GM18508 (cell line): Measurements from ENCODE around the gene PLCE1.
"Not testable (repeated sequence)": the region's sequence is repeated elsewhere in the genome, so short reads cannot be mapped to it uniquely, and the experiment has no call there.

Experiments used
- ATAC-seq: cut with Tn5 transposase; IDR thresholded peaks from one replicate; pipeline ENCODE4 v1.9.1; 2021; ENCODE audit warnings: moderate number of reproducible peaks; ENCODE audit not compliant: insufficient read depth, unreplicated experiment

Gene PLCE1

DNA sequence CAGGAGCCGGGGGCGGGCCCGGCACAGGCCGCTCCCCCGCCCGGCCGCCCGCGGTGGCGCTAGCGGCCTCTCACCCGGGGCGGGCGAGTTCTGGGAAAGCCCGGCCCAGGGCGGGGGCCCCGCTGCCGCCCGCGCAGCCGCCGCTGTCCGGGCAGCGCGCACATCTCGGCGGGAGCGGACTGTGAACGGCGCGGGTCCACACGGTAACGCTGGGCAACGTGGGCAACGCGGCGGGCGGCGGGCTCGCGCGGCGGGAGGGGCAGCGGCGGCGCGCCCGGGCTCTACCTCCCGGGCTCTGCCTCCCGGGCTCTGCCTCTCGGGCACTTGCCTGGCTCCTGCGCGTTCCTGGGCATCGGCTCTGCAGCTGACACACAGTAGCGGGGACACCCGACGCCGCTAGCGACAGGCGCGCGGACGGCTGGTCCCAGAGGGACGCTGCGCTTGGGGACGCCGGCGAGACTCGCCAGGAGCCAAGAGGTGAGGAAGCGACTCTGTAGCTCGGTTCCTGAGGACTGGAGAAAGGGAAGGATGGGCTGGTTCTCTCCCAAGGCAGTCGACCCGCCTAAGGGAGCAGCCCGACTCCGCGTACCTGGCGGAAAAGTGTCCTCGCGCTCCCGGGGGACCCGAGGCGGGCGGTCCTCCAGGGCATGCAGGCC is at the start of gene PLCE1:
Gene PLCE1 (plus strand): TSS at position 150 of the 656 bp plus-strand sequence. CDS start 37,116 bp downstream, outside the sequence.
- no peak for ATAC-seq

DNA sequence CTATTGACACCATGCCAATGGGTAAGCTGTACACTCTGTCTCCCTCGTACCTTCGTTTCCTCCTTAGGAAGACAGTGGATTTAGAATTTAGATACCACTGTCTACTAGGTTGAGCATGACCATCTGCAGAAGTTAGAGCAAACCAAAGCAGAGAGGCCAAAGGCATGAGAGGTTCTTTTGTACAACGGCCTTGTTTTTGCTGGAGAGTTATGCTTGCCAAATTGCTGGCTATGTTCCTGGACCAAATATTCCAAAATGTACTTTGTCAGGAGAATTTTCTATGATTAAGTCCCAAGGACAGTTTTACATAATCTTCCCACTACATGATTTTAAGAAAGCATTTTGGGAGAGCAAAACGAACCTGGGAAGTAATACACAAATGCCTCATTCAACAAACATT is 47.9 kb upstream of the PLCE1 start:
- no peak for ATAC-seq

DNA sequence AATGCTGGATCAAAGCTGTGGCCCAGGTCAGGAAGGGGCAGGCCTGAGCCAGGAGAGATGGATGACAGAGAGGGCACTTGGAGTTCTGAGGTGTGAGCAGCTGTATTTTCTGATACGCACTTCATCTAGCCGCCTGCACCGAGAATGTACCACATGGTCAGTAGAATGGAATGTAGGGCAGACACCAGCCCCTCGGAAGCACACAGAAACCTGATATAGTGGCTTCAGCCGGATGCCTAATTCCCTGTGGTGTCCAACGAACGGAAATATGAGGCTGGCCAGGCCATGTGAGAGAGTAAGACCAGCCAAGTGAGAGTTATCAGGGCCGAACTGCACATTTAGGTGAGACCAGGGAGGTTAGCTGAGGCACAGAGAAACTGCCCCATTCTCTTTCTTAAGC is 46.7 kb upstream of the PLCE1 start:
- no peak for ATAC-seq

DNA sequence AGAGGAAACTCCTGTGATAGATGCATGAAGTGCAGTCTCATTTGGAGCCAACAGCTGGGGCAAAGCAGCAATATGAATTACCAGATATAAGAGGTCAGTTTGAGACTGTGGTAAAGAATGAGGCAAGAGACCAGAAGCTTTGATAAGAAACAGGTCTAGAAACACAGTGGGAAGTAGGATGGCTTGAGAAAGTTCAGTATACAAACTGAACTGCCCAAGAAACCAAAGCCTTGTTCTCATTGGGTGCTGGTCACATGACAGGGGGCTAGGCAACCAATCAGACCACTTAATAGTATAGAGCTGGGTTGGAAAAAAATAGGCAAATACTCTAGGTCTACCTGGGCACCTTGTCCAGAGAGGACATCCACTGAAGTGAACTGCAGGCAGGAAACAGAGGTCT is 46.2 kb upstream of the PLCE1 start:
- no peak for ATAC-seq

DNA sequence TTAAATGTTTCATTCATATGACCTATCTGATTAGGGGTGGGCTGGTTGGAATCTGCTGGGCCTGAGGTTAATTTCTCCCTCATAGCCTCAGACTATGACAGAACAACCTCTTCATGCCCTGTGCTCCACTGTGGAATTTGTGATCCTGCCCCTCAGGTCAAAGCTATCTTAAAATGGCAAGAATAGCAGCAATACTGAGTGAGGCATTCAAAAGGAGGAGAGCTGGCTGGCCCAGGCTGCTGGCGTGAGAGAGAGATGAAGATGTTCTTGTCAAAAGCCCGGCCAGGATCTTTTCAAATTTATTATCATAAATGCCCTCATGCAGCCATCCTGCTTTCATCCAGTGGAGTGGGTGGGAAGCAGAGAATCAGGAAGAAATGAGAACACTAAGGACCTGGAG is 41.8 kb upstream of the PLCE1 start:
- no peak for ATAC-seq

DNA sequence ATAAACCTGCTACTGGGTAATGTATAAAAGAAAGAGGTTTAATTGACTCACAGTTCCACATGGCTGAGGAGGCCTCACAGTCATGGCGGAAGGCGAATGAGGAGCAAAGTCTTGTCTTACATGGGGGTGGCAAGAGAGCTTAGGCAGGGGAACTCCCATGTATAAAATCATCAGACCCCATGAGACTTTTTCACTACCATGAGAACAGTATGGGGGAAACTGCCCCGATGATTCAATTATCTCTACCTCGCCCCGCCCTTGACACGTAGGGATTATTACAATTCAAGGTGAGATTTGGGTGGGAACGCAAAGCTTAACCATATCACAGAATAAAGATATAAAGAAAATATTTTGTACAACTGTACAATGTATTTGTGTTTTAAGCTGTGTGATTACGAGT is 39.4 kb upstream of the PLCE1 start:
- ATAC-seq = no peak

DNA sequence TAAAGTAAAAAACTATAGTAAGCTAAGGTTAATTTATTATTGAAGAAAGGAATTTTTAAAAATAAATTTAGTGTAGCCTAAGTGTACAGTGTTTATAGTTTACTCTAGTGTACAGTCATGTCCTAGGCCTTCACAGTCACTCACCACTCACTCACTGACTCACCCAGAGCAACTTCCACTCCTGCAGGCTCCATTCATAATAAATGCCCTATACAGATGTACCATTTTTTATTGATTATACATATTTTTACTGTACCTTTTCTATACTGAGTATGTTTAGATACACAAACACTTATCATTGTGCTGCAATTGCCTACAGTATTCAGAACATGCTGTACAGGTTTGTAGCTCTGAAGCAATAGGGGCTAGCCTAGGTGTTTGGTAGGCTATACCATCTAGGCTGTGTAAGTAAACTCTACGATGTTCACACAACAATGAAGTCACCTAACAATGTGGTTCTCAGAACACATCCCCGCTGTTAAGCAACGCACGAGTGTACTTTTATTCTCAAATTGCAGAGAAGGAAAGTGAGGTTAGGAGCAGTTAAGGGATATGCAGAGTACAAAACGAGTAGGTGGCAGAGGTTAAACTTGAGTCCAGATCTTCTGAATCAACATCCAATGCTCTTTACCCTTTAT is 38.9 kb upstream of the PLCE1 start:
- ATAC-seq = no peak

DNA sequence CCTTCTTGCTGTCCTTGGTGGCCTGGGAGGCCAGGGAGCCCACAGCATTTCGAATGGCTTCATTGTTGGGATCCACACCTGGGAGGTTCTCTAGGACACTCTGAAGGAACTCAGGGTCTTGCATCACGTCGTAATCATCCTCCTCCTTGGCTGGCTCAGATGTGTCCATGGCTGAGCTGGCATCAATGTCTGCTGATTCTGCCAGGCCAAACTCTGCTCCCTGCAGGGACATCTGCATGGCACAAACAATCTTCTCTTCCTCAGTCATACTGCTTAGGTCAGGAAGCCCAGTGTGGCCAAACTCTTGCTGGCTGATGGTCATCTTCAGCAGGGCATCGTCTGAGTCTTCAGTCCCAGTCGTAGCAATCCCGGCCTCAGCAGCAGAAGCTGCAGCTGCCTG is 34.9 kb upstream of the PLCE1 start:
- ATAC-seq = no peak

DNA sequence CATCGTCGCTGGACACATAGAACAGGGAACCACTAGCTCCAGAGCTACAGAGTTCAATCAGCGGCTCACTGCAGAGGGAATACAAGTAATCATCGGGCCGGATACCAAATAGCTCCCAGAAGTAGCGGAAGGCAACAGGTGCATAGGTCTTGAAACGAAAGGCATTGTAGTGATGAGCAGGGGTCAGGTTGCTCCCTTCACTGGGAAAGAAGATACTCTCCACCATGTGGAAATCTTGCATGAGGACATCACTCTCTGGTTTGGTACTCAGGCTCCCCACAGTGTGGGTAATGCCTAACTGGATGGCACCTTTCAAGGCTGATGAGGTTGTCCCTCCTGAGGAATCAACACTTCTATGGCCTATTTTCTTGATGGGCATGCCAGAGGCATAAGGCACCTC is 32.7 kb upstream of the PLCE1 start:
- ATAC-seq = not testable (repeated sequence)

DNA sequence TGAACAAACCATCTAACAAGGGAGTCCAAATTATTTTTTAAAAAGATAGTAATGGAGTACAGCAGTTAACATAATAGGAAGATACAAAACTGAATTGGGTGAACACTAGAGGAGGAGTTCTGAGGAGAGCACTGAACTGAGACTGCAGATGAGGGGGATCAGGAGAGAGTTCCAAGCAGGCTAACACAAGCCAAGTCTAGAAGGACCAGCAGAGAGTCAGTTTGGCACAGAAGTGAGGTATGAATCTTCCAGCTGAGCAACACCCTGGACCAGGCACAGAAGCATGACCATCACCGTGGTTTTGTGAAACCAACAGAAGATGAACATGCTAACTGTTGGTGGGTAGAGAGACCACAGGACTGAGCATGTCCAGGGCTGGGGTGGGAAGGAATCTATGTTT is 30.8 kb upstream of the PLCE1 start:
- no peak for ATAC-seq

DNA sequence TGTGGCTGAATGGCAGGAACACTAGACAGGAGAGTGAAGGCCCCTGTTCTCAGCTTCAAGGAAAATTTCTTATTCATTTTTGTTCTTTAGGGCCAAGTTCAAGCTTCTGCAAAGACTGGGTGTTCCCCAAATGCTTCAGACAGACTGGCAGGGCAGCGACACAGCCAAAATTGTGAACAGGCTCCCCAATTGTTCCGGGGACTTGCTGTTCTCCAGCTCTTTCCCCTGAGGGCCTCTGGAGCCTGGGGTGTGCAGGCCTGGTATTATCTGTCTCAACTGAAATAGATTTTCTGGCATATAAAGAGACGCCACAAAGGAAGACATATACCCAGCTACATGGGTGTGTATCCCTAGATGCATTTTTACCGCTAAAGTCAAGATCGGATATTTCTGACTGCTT is 30.3 kb upstream of the PLCE1 start:
- no peak for ATAC-seq

DNA sequence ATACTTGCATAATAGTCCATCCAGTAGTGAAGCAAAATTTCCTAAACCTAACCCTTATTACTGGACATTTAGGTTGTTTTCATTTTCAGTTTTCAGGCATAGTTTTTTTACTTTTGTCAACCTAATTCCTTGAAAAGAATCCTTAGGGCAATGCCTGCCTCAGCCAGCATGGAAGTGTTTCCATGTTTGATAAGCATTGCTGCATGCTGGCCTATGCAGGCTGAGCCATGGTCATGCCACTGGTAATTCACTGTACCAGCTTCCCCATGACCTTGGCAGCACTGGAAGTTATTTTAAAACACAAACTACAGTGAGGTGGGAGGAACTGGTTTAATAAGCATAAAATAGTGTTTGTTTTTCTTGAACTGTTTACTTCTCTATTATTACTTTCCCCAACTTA is 27.8 kb upstream of the PLCE1 start:
- no peak for ATAC-seq

DNA sequence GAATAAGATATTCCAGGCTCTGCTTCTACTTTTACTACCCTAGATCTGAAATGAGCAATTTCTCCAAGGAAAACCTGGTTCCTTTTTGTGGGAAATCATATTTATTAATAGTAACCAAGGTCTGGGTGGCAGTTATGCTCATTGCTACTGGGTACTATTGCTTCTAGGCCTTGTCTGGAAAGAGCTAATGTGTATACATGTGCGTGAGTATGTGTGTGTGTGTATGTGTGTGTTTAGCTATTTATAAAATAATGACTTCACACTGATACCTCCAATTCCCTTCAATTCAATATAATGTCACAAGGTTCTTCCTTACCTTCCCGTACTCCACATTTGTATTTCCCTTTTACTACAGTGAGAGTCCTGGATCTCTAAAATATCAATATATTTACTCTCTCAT is 26.0 kb upstream of the PLCE1 start:
- ATAC-seq = no peak

DNA sequence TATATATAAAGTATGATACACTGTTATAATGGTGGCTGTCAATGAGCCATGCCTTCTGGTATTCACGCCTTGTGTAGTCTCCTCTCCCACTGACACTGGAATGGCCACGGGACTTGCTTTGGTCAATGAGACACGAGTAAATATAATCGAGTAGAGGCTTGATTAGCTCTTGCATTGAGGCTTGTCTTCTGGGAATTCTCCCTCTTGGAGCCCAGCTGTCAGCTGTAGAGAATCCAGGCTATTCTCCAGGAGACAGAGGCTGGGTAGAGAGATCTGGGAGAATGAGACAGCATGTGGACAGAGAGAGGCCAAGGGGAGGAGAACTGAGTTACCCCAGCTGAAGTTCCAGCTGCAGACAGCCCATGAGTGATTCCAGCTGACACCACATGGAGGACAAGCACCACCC is 25.2 kb upstream of the PLCE1 start:
- ATAC-seq = no peak

DNA sequence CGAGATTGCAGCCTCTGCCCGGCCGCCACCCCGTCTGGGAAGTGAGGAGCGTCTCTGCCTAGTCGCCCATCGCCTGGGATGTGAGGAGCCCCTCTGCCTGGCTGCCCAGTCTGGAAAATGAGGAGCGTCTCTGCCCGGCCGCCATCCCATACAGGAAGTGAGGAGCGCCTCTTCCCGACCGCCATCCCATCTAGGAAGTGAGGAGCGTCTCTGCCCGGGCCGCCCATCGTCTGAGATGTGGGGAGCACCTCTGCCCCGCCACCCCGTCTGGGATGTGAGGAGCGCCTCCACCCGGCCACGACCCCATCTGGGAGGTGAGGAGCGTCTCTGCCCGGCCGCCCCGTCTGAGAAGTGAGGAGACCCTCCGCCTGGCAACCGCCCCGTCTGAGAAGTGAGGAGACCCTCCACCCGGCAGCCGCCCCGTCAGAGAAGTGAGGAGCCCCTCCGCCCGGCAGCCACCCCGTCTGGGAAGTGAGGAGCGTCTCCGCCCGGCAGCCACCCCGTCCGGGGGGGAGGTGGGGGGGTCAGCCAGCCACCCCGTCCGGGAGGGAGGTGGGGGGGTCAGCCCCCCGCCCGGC is 23.2 kb upstream of the PLCE1 start:
- not testable (repeated sequence) for ATAC-seq

DNA sequence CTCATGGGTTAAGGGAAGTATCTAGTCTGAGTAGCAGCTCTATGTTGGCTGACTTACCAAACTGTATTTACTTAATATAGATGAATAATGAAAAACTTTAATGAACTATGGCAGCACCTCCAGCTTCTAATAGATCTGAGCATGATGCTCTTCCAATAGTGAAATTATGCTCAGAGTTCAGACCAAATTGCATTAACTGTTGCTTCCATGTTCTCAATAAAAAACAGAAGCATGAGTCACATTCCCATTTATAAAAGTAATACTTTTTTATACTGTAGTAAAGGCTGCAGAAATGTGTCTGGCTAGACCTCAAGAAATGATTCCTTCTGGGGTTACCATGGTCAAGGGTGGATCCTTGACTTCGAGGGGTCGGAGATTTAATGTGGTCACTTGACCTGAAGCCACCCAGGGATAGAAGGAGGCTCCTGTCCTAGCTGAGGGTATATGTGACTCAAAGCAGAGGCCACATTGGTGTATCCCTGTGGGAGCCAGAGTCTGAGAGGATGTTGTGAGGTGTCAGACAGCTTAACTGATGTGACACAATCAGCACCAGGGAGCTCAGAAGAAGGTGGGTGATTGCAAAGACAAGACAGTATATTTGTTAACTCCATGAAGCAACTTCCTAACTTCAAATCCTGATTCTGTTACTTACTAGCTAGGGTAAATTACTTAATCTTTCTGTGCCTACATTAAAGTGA is 19.8 kb upstream of the PLCE1 start:
- no peak for ATAC-seq

DNA sequence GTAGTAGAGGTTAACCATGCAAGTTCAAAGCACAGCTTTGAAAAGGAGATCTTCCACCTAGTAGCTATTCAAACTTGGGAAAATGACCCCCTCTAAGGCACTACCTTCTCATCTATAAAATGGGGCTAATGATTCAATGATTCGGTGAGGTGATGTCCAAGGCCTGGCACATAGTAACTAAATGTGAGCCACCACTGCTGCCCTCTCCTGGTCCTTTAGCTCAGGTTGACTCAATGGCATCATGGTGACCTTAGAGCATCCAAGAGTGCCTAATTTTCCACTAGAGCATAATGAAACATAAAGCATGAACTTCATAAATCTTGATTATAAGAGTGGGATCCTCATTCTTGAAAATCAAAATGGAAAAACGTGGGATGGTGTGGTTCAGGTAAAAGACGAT is 16.3 kb upstream of the PLCE1 start:
- no peak for ATAC-seq

DNA sequence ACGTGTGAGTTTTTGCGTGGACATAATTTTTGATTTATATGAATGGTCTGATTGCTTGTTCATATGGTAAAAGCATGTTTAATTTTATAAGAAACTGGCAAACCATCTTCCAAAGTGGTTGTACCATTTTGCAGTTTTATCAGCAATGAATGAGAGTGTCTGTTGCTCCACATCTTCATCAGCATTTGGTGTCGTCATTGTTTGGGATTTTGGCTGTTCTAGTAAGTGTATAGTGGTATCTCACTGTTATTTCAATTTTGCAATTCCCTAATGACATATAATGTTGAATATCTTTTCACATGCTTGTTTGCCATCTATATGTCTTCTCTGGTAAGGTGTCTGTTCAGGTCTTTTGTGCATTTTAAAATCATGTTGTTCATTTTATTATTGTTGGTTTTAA is 13.2 kb upstream of the PLCE1 start:
- ATAC-seq = no peak

DNA sequence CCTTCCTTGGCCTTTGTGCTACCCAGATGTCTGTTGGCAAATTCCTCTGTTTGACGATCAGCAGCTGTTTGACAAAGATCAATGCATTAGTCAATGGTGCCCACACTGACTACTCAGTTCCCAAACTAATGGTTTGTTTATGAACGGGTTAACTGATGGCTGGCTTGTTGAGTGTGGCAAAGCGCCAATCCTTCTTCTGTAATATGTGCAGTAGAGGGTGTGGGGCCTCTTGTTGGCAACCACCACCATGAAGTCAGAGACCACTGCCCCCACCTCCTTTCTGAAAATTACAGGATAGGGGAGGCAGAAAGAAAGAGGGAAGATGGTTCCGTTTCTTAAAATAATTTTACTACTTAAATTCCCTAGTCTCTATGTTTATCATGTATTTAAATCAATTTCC is 2.6 kb upstream of the PLCE1 start:
- ATAC-seq = no peak

DNA sequence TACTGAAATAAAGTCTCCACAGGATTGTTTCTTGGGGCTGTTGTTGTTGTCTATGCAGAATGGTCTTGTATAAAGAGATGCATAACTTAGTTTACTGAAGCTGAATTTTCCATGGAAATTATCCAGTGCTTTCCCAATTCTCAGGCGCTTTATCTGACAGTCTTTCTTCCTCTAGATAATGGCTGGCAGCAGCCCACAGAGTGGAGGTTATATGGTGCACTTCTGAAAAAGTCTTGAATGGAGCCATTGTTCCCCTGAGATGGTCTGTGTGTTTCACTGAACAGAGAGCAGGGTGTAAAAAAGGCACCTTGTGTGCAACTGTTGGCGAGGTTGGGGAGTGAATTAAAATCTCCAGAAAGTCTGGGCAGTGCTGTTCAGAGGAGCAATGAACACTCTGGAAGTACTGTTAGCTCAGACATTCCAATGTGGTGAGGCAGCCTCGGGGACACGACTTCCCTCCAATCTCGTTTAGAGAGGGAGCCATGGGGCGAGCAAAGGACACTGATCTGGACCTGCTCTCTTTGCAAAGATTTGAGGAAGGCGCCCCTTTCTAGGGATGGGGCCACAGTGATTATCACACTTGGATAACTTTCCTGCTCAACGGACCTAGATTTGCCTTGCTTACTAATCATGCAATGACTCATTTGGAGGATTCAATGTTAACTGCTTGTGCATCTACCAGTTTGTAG is 2.0 kb upstream of the PLCE1 start:
- no peak for ATAC-seq
